ENCODE measurements around the gene SLC2A6. TPM values are rescaled to one million over a fixed set of nuclear protein-coding genes. Genes with fewer than 3 reads are reported as not detected.

SLC2A6 gene
- total RNA-seq, 1 experiment from 2014 or later, result 20.5 TPM

- H3K9ac ChIP-seq (ENCODE audit: low read length), result no peak overlapping the region
- no peaks in the 10 kb centered on the region; the same call in 1 of the 2 replicates for H3K36me3 ChIP-seq (ENCODE audit: low read depth, low read length)
Measured at GRCh38 chr9:133476036-133476931, 2.6 kb downstream of the SLC2A6 start.

GRCh38 chr9:133475292-133476012 lies 3.4 kb downstream of the SLC2A6 start:
- Histone ChIP-seq H3K36me3 (ENCODE audit: low read depth, low read length) (no peaks in the 10 kb centered on the region; the same call in 1 of the 2 replicates), H3K4me1 (ENCODE audit: insufficient read depth, low read length) (peaks cover 10% of the 10 kb centered on the region), H3K4me3 (ENCODE audit: low read length) (no peak overlapping the region), H3F3A (ENCODE audit: low read length, unreplicated experiment) (no peaks in the 10 kb centered on the region), H3K27me3 (ENCODE audit: low read length) (no peaks in the 10 kb centered on the region), H2AFZ (ENCODE audit: low read length) (no peak overlapping the region), H3K9ac (ENCODE audit: low read length) (no peak overlapping the region), H3K9me3 (ENCODE audit: low read length) (no peaks in the 10 kb centered on the region), H3K4me2 (ENCODE audit: low read length) (no peak overlapping the region), H4K20me1 (ENCODE audit: low read length) (no peaks in the 10 kb centered on the region), H3K9me2 (replicated peaks; ENCODE audit: low read length) (no peaks in the 10 kb centered on the region), H3K27ac (ENCODE audit: low read length) (no peak overlapping the region), H3K79me2 (ENCODE audit: low read length) (peaks cover 11% of the 10 kb centered on the region)
- ChIA-PET CTCF (no interaction called here), POLR2A (ENCODE audit: unreplicated experiment) (no interaction called here)
- DNase-seq (no peak), ATAC-seq (no peak)
- TF ChIP-seq, protein P1, sequence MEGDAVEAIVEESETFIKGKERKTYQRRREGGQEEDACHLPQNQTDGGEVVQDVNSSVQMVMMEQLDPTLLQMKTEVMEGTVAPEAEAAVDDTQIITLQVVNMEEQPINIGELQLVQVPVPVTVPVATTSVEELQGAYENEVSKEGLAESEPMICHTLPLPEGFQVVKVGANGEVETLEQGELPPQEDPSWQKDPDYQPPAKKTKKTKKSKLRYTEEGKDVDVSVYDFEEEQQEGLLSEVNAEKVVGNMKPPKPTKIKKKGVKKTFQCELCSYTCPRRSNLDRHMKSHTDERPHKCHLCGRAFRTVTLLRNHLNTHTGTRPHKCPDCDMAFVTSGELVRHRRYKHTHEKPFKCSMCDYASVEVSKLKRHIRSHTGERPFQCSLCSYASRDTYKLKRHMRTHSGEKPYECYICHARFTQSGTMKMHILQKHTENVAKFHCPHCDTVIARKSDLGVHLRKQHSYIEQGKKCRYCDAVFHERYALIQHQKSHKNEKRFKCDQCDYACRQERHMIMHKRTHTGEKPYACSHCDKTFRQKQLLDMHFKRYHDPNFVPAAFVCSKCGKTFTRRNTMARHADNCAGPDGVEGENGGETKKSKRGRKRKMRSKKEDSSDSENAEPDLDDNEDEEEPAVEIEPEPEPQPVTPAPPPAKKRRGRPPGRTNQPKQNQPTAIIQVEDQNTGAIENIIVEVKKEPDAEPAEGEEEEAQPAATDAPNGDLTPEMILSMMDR (conservative IDR thresholded peaks at IDR 0.05; ENCODE audit: low read depth, low read length), result no peak
- TF ChIP-seq EZH2phosphoT487 (IDR thresholded peaks at IDR 0.05; ENCODE audit: borderline replicate concordance, low read length) (no peak), EZH2 (IDR thresholded peaks at IDR 0.05; ENCODE audit: low read length, unreplicated experiment) (no peak)
- intact Hi-C loops (cut with micrococcal nuclease), result no loop called here
- no TSS peak for BruUV-seq (replicated peaks)

More at GRCh38 chr9:133476036-133476931, 2.6 kb downstream of the SLC2A6 start:
- TF ChIP-seq EZH2phosphoT487 (IDR thresholded peaks at IDR 0.05; ENCODE audit: borderline replicate concordance, low read length) (no peak), EZH2 (IDR thresholded peaks at IDR 0.05; ENCODE audit: low read length, unreplicated experiment) (no peak)
- TF ChIP-seq, protein P1 (conservative IDR thresholded peaks at IDR 0.05; ENCODE audit: low read depth, low read length), result no peak
- no peaks in the 10 kb centered on the region for H3F3A ChIP-seq (ENCODE audit: low read length, unreplicated experiment)
- no peak overlapping the region for H3K4me2 ChIP-seq (ENCODE audit: low read length)
- H3K4me1 ChIP-seq (ENCODE audit: insufficient read depth, low read length), result peaks cover 10% of the 10 kb centered on the region
- no peaks in the 10 kb centered on the region for H3K9me2 ChIP-seq (replicated peaks; ENCODE audit: low read length)
- H3K4me3 ChIP-seq (ENCODE audit: low read length), result no peak overlapping the region
- DNase-seq (no peak), ATAC-seq (no peak)
- no peaks in the 10 kb centered on the region for H3K27me3 ChIP-seq (ENCODE audit: low read length)
- no peak overlapping the region for H2AFZ ChIP-seq (ENCODE audit: low read length)
- H3K27ac ChIP-seq (ENCODE audit: low read length), result no peak overlapping the region
- H3K9me3 ChIP-seq (ENCODE audit: low read length), result no peaks in the 10 kb centered on the region
- BruUV-seq (replicated peaks), result TSS peak; percentile 2
- ChIA-PET CTCF (no interaction called here), POLR2A (ENCODE audit: unreplicated experiment) (no interaction called here)
- H3K79me2 ChIP-seq (ENCODE audit: low read length), result peaks cover 11% of the 10 kb centered on the region
- no peaks in the 10 kb centered on the region for H4K20me1 ChIP-seq (ENCODE audit: low read length)
- intact Hi-C loops (cut with micrococcal nuclease), result no loop called here

Data from PC-3 (cell line).